HG03354 (cell line): Measurements from ENCODE around the gene DPAGT1.
A peak's percentile ranks its signal among the peaks of the same experiment; 100 is the strongest.
"Not testable (repeated sequence)": the region's sequence is repeated elsewhere in the genome, so short reads cannot be mapped to it uniquely, and the experiment has no call there.

Experiments used
- ATAC-seq: cut with Tn5 transposase; IDR thresholded peaks from one replicate; pipeline ENCODE4 v1.9.1; 2021; ENCODE audit warnings: mild to moderate bottlenecking; ENCODE audit not compliant: unreplicated experiment, poor library complexity, severe bottlenecking

DPAGT1 gene

DNA sequence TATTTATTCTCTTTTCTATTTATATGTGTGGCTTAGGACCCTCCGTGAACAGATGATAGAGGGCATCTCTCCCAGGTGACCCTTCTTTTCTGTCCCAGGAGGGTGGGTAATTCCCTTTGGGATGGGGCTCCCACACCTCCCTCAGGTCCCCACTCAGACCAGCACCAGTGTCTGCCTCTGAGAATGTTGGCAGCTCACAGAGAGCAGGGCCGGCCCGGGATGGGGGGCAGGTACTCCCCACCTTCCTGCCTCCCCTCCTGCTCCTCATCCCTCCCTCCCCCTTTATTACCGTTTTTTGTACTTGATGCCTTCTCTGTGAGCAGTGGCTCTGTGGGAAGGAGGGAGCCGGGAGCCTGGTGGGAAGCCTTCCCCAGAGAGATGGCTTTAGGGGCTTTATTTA, 14.9 kb upstream of the DPAGT1 start:
- no peak for ATAC-seq

DNA sequence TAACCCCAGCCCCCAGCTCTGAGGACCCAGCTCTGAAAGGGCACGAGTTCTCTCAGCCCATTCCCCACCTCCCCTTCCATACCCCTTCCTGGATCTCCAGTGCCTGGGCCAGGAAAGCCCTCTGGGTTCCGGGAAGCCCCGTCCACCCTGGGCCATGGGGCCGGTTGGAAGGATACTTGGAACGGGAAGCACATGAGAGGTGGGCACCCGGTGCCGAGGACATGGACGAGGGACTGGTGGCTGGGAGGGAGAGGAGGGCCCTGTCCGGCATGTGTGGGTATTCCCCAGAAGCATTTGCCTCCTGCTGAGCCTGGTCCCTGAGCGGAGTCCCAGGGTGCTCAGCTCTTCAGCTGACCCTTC, 14.6 kb upstream of the DPAGT1 start:
- ATAC-seq: no peak

GRCh38 chr11:119115484-119116234, 14.0 kb upstream of the DPAGT1 start:
- no peak for ATAC-seq

DNA sequence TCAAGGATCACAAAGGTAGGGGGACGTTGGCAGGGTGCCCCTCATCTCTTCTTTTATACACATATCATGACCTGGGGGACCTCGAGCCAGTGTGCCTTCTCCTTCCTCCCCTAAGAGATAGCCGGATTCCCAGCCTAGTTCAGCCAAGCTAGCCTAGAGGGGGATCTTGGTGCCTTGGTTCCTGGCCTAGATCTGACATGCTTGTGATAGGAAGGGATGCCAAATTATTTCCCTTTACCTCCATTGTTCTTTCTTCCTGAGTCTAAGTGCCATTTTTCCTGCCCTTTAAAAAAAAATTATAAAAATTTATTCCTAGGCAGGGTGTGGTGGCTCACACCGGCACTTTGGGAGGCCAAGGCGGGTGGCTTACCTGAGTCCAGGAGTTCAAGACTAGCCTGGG, 12.7 kb upstream of the DPAGT1 start:
- no peak for ATAC-seq

DNA sequence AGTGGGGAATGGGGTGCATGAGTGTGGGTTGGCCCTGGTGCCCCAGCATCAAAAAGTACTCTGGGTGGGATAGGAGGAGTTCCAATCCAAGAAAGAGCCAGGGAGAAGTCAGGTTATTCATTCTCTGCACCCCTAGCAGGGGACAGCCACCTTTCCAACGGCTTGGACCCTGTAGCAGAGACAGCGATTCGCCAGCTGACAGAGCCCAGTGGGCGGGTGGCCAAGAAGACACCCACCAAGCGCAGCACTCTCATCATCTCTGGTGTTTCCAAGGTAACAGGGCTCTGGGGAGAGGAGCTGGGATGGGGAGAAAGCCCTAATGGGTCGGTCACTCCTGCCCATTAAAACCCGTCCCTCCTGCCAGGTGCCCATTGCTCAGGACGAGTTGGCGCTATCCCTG, 12.1 kb upstream of the DPAGT1 start:
- no peak for ATAC-seq

DNA sequence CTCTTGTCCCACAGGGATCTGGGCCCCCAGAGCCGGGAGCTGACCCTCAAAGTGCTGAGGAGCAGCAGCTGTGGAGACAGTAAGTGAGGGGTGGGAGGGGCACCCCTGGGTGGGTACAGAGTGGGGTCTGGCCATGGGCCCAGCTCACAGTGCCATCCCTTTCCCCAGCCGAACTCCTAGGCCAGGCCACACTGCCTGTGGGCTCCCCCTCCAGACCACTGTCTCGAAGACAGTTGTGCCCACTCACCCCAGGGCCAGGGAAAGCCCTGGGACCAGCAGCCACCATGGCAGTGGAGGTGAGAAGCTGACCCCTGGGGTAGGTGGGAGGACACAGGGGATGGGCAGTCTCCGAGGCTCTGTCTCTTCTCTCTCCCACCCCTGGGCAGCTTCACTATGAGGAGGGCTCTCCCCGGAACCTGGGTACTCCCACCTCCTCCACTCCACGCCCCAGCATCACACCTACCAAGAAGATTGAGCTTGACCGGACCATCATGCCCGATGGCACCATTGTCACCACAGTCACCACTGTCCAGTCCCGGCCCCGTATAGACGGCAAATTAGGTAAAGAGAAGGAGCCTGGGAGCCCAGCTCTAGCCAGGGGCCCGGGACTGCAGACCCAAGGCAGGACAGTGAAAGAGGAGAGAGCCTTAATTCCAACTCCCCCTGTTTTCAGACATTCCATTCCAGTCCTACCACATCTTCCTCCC, 10.8 kb upstream of the DPAGT1 start:
- no peak for ATAC-seq

- no peak for ATAC-seq
Observed at GRCh38 chr11:119111361-119111925, 9.8 kb upstream of the DPAGT1 start.

DNA sequence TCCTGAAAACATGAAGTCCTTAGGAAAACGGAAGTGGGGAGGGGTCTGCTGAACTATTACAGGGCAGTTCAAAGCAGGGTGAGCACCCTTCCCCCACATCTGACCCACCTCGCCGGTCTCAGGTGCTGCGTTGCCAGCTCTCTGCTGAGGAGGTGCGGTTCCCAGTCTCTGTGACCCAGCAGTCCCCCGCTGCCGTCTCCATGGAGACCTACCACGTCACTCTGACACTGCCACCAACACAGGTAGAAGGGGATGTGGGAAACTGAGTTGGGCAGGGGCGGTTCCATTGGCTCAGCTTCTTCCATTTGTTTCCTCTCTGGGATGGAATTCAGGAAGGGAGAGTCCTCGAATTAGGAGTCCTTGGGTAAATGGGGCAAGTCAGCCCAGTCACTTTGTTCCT, 8.8 kb upstream of the DPAGT1 start:
- ATAC-seq: no peak

DNA sequence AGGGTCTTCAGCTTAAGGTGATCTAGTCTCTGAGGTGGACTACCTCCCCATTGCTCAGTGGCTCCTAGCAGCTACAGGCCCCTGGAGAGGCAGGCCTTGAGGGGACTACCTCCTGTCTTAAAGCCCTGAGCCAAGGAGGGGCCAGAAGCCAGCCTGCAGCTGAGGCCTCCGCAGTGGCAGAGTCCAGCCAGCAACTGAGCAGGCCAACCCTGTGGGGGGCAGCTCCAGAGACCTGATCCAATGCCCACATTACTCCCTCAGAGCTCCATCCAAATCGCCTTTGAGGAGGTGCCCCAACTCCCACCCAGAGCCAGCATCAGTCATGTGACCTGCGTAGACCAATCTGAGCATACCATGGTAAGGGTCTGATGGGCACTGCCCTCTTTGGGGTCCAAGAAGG, 8.2 kb upstream of the DPAGT1 start:
- ATAC-seq: no peak

DNA sequence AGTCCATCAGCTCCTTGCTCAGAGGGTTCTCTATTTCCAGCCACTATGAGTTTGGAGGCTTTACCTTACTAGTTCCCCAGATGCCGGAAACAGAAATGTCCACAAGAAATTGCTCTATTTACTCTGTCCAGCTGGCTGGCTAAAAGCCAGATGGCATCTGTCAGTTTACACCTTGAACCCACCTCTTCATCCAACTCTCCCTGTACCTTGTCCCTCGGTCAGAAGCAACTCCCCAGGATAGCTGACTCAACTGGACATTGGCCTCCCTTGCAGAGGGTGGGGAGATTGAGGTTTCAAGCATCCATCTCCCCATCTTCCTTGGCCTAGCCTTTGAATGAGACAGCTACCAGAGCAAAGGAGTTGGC, 7.2 kb upstream of the DPAGT1 start:
- no peak for ATAC-seq

GRCh38 chr11:119108146-119108856, 6.6 kb upstream of the DPAGT1 start:
- ATAC-seq: no peak

- ATAC-seq: peak; percentile 25
Observed at GRCh38 chr11:119107538-119108145, 6.0 kb upstream of the DPAGT1 start.

GRCh38 chr11:119106564-119107537, 5.2 kb upstream of the DPAGT1 start, which contains the start of gene C2CD2L:
Gene C2CD2L (plus strand): TSS chr11:119107344. CDS start chr11:119107742, 398 bp downstream.
- peak; percentile 78 for ATAC-seq

DNA sequence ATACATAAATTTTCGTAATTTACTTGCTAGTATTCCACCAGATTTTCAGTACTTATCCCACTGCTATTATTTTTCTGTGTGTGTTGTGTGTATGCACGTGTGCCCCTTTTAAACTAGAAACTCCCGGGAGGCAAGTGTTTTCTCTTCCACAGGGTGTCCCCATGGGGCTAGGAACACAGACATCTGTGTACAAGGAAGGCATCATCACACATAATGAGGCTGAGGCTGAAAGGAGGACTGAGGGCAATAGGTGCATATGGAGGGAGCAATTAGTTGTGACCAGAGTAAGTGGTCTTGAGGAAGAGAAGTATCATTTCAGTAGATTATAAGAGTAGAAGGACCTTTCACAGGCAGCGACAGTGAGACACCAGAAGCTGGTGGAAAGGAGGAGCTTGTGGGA, 2.1 kb upstream of the DPAGT1 start:
- no peak for ATAC-seq

- ATAC-seq: not testable (repeated sequence)
Observed at GRCh38 chr11:119103161-119103664, 1.6 kb upstream of the DPAGT1 start.

DNA sequence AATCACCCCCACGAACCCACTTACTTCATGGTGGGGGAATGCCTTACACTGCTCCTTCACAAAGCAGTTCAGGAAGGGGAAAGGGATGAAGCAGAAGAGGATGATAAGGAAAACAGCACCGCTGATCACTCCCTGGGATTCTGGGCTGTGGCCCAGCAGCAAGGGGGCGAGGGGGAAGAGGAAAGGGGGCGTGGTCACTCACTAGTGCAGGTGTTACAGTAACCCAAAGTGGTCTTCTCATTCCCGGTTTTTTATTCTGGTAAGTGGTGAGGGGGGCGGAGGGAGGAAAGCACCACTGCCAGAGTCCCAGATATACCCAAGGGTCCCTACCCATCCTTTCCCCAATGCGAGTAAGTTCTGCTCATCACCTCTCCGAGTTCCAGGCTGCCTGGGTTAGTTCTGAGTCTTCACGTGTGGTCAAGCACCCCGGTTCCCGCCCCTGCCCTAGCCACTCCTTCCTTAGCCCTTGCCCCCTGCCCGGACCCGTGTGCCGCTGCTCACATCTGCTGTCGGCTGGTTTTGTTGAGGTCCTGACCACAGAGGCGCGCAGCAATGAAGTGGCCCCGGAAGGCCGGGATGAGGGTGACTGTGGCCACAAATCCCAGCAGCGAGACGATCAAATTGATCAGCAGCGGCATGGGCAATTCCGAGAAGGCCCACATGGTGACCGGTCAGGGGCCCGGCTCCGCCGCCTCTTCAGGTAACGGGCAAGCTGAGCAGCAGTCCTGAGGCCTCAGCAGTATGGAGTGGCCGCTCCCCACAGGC, 477 bp downstream of the DPAGT1 start:
- ATAC-seq: peak; percentile 33

- no peak for ATAC-seq
Observed at GRCh38 chr11:119100246-119100970, 1.2 kb downstream of the DPAGT1 start.
